ELF-1 (cell line): ENCODE results near the gene KIF2C.
"Not testable (repeated sequence)": the region's sequence is repeated elsewhere in the genome, so short reads cannot be mapped to it uniquely, and the experiment has no call there.

Experiments used
- DNase-seq: peaks from one replicate; pipeline ENCODE4 v3.0.0-alpha.2; 2016; ENCODE audit warnings: low read depth, low spot score

KIF2C gene

GRCh38 chr1:44792736-44793502, 53.3 kb downstream of the KIF2C start:
- DNase-seq = no peak

- DNase-seq = not testable (repeated sequence)
Observed at GRCh38 chr1:44797886-44798285, 58.2 kb downstream of the KIF2C start.

- no peak for DNase-seq
Observed at GRCh38 chr1:44798481-44799365, 59.1 kb downstream of the KIF2C start.

GRCh38 chr1:44799770-44800584, 60.3 kb downstream of the KIF2C start, which contains the start of gene PLK3:
Gene PLK3, plus strand, starts transcription at chr1:44800377. Its CDS starts 87 bp downstream, at chr1:44800464.
- DNase-seq = peak; percentile 99

- no peak for DNase-seq
Observed at GRCh38 chr1:44801491-44802305, 62.1 kb downstream of the KIF2C start.

- DNase-seq = peak; percentile 33
Observed at GRCh38 chr1:44802306-44803061, 62.8 kb downstream of the KIF2C start.

GRCh38 chr1:44803062-44803311, 63.4 kb downstream of the KIF2C start:
- DNase-seq = no peak

- no peak for DNase-seq
Observed at GRCh38 chr1:44803312-44804095, 63.9 kb downstream of the KIF2C start.

- DNase-seq = no peak
Observed at GRCh38 chr1:44805311-44806024, 65.8 kb downstream of the KIF2C start.

- no peak for DNase-seq
Observed at GRCh38 chr1:44806025-44806703, 66.5 kb downstream of the KIF2C start.

GRCh38 chr1:44806704-44807363, 67.2 kb downstream of the KIF2C start, which contains the start of gene DYNLT4:
Gene DYNLT4, minus strand, starts transcription at chr1:44807351. Its CDS starts 683 bp downstream, at chr1:44806668.
- no peak for DNase-seq

- DNase-seq = peak; percentile 98
Observed at GRCh38 chr1:44807364-44808062, 67.9 kb downstream of the KIF2C start.

GRCh38 chr1:44808063-44808937, 68.7 kb downstream of the KIF2C start, which contains the start of gene BTBD19:
Gene BTBD19, plus strand, starts transcription at chr1:44808523. Its CDS starts 298 bp downstream, at chr1:44808821.
- peak; percentile 91 for DNase-seq

- DNase-seq = peak; percentile 44
Observed at GRCh38 chr1:44808938-44809917, 69.6 kb downstream of the KIF2C start.
